Mesodermal cell (in vitro differentiated cells): ENCODE data around the gene SYNDIG1.

Source experiments
- H3K27ac ChIP-seq: 2 replicates; pipeline ENCODE4 v1.7.0; 2013; ENCODE audit warnings: mild to moderate bottlenecking, low read depth, low read length, moderate library complexity; ENCODE audit not compliant: severe bottlenecking
- H3K36me3 ChIP-seq: 2 replicates; pipeline ENCODE4 v1.7.1; 2013; ENCODE audit warnings: mild to moderate bottlenecking, low read length, moderate library complexity; ENCODE audit not compliant: control insufficient read depth, insufficient read depth
- H3K4me1 ChIP-seq: one replicate; pipeline ENCODE4 v1.7.1; 2013; ENCODE audit warnings: mild to moderate bottlenecking, low read length; ENCODE audit not compliant: insufficient read depth, control insufficient read depth, poor library complexity, severe bottlenecking
- H3K4me3 ChIP-seq: 2 replicates; pipeline ENCODE4 v1.7.0; 2013; ENCODE audit warnings: low read length, control low read depth, mild to moderate bottlenecking; ENCODE audit not compliant: insufficient read depth, poor library complexity, severe bottlenecking; ENCODE audit errors: extremely low read depth
- H3K9me3 ChIP-seq: 2 replicates; pipeline ENCODE4 v1.7.1; 2013; ENCODE audit warnings: mild to moderate bottlenecking, low read length, moderate library complexity; ENCODE audit not compliant: control insufficient read depth
- WGBS, 2 experiments: methylation state at CpG; one replicate each; pipeline ENCODE4 v1.1.5; 2013; ENCODE audit warnings: missing lambda C conversion rate in 2 of 2; ENCODE audit not compliant: insufficient coverage in 2 of 2; 5-methylcytosine and 5-hydroxymethylcytosine counted together

SYNDIG1 gene

DNA sequence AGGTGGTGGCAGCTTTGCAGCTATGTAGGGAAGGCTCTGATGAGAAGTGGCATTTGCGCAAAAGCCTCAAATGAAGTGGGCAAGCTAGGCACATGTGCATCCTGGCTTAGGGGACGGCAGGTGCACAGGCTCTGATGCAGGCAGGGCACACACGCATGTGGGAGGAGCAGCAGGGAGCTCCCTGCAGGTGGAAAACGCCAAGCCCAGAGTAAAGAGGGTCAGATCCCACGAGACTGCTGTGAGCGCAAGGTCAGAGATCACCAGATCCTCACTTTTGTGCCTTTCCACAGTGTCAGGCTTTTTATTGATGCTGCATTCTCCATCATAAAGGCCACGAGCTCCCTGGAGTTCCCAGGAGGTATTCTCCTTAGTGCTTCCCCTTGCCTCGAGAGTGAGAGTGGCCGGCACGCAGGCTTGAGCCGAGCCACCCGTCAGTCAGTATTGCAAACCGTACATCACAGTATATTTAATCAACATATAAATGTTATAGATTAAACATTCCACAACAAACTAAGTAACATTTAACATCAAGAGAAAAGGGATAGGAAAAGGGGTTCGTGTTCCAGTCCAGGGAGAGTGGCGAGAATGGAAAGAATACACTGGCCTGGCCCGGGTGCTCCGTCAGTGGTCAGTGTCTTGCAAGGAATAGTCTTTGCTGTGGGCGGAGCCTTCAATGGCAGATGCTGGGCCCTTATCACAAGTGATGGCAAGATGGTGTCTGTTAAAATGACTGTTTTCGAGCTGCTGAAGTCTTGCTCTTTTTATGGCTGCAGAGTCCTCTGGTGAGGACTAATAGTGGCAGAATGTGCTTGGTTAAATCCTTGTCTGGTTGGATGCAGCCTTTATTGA is 109.4 kb downstream of the SYNDIG1 start:
- Histone ChIP-seq H3K27ac (no peak overlapping the region), H3K4me1 (no peaks in the 10 kb centered on the region), H3K4me3 (no peak overlapping the region), H3K36me3 (no peaks in the 10 kb centered on the region), H3K9me3 (no peaks in the 10 kb centered on the region)
- WGBS, 2 experiments = 78 to 83% methylated on average over 12 to 13 of the region's 19 CpGs

DNA sequence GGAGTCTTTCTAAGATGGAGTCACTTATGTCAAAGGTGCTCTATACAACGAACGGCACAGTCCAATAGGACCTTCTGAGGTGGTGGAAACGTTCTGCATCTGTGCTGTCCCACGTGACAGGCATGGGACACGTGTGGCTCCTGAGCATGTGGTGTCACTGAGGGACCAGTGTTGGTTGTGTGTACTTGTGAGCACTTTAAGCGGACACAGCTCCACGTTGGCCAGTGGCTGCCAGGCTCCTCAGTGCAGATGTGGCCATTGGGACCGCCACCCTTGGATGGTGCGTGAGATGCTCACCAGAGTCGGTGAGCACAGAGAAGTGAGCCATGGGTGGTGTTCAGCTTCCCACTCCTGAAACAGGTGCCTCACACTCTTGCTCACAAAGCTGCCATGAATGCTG is 110.0 kb downstream of the SYNDIG1 start:
- no peak overlapping the region for H3K4me3 ChIP-seq
- no peaks in the 10 kb centered on the region for H3K4me1 ChIP-seq
- H3K36me3 ChIP-seq = no peaks in the 10 kb centered on the region
- H3K9me3 ChIP-seq = no peaks in the 10 kb centered on the region
- 87 to 92% methylated on average over 9 to 10 of the region's 10 CpGs for WGBS, 2 experiments
- no peak overlapping the region for H3K27ac ChIP-seq

DNA sequence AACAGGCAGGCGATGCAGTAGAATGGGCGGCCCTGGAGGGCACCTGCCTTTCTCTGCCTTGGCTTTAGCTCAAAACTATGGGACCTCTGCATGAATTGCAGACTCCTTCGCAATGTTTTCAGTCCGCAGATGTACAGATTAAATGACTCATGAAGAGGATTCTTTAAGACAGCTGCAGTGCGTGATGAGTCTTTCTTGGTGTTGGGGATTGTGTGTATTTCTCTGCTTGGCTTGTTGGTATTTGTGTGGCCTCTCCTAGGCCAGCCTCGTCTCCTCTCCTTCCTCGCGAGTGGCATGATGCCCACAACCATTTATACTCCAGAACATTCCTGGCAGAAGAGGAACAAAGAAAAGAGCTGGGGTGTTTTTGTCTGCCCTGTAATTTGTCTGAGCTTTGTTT is 110.6 kb downstream of the SYNDIG1 start:
- no peaks in the 10 kb centered on the region for H3K4me1 ChIP-seq
- 94 to 95% methylated on average over 3 to 4 of the region's 8 CpGs for WGBS, 2 experiments
- no peak overlapping the region for H3K4me3 ChIP-seq
- no peak overlapping the region for H3K27ac ChIP-seq
- H3K9me3 ChIP-seq = no peaks in the 10 kb centered on the region
- no peaks in the 10 kb centered on the region for H3K36me3 ChIP-seq

- H3K27ac ChIP-seq = no peak overlapping the region
- H3K36me3 ChIP-seq = no peaks in the 10 kb centered on the region
- WGBS, 2 experiments = 88 to 96% methylated on average over 9 of the region's 10 CpGs
- H3K4me1 ChIP-seq = no peaks in the 10 kb centered on the region
- no peak overlapping the region for H3K4me3 ChIP-seq
- H3K9me3 ChIP-seq = no peaks in the 10 kb centered on the region
These were observed 111.4 kb downstream of the SYNDIG1 start for GRCh38 chr20:24580855-24581254.

DNA sequence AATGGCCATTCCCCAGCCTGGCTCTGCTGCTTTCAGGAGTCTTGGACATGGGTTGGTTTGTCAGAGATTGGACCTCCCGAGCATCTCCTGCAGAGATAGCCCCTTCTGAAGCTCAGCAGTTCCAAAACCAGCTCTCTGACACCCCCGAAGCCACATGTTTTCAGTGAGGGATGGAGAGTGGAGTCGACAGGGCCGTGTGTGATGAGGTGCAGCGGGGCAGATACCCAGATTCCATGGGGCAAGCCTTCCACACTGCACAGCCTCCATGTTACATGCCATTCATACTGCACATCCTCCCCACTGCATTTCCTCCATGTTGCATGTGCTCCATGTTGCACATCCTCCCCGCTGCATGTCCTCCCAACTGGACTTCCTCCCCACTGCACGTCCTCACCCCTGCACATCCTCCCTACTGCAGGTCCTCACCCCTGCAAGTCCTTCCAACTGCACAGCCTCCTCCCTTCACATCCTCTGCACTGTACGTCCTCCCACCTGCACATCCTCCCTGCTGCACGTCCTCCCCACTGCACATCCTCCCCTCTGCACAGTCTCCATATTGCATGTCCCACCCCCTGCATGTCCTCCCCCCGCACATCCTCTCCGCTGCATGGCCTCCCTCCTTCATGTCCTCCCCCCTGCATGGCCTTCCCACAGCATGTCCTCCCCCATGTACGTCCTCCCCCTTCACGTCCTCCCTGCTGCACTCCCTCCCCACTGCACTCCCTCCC is 112.2 kb downstream of the SYNDIG1 start:
- Histone ChIP-seq H3K36me3 (no peaks in the 10 kb centered on the region), H3K4me3 (no peak overlapping the region), H3K9me3 (no peaks in the 10 kb centered on the region), H3K27ac (no peak overlapping the region), H3K4me1 (no peaks in the 10 kb centered on the region)
- WGBS, 2 experiments = 86 to 91% methylated on average over 11 to 12 of the region's 13 CpGs

- no peak overlapping the region for H3K27ac ChIP-seq
- no peaks in the 10 kb centered on the region for H3K36me3 ChIP-seq
- H3K9me3 ChIP-seq = no peaks in the 10 kb centered on the region
- 88 to 93% methylated on average over 12 to 14 of the region's 15 CpGs for WGBS, 2 experiments
- no peaks in the 10 kb centered on the region for H3K4me1 ChIP-seq
- H3K4me3 ChIP-seq = no peak overlapping the region
These were observed 113.1 kb downstream of the SYNDIG1 start for GRCh38 chr20:24582373-24583168.

- H3K36me3 ChIP-seq = no peaks in the 10 kb centered on the region
- 89 to 90% methylated on average over 11 to 12 of the region's 13 CpGs for WGBS, 2 experiments
- H3K4me1 ChIP-seq = no peaks in the 10 kb centered on the region
- no peaks in the 10 kb centered on the region for H3K9me3 ChIP-seq
- H3K4me3 ChIP-seq = no peak overlapping the region
- H3K27ac ChIP-seq = no peak overlapping the region
These were observed 113.9 kb downstream of the SYNDIG1 start for GRCh38 chr20:24583169-24583792.

GRCh38 chr20:24584078-24584477 is 114.6 kb downstream of the SYNDIG1 start:
- Histone ChIP-seq H3K4me1 (no peaks in the 10 kb centered on the region), H3K4me3 (no peak overlapping the region), H3K9me3 (no peaks in the 10 kb centered on the region), H3K27ac (no peak overlapping the region), H3K36me3 (no peaks in the 10 kb centered on the region)
- 85 to 93% methylated on average over 9 of the region's 9 CpGs for WGBS, 2 experiments

GRCh38 chr20:24584538-24585356 is 115.3 kb downstream of the SYNDIG1 start:
- WGBS, 2 experiments = 88 to 95% methylated on average over 20 to 25 of the region's 26 CpGs
- H3K4me3 ChIP-seq = no peak overlapping the region
- H3K4me1 ChIP-seq = no peaks in the 10 kb centered on the region
- H3K36me3 ChIP-seq = no peaks in the 10 kb centered on the region
- H3K27ac ChIP-seq = no peak overlapping the region
- no peaks in the 10 kb centered on the region for H3K9me3 ChIP-seq
